RPMI7951 (cell line): ENCODE data around the gene RXFP2. TPM values are rescaled to one million over a fixed set of nuclear protein-coding genes. Genes with fewer than 3 reads are reported as not detected.

Experiments
- DNase-seq: peaks from one replicate; pipeline ENCODE4 v3.0.0-alpha.2; 2012; ENCODE audit warnings: low read depth
- total RNA-seq: library from RNA; depleted of rRNA; stranded (reverse); fragments of >200 nt; shearing (Covaris generic); gene quantifications from 2 replicates; pipeline ENCODE4 v1.2.3, GENCODE V29; 2014

The RXFP2 gene
- total RNA-seq, 1 experiment from 2014 or later, result 1.2 TPM

- DNase-seq, result no peak
Observed at GRCh38 chr13:31768351-31768750, 29.0 kb downstream of the RXFP2 start.

GRCh38 chr13:31769575-31769974 is 30.2 kb downstream of the RXFP2 start:
- no peak for DNase-seq

GRCh38 chr13:31772231-31772630 is 32.9 kb downstream of the RXFP2 start:
- no peak for DNase-seq

- peak; percentile 29 for DNase-seq
Observed at GRCh38 chr13:31773538-31773937, 34.2 kb downstream of the RXFP2 start.

GRCh38 chr13:31774186-31774750 is 34.9 kb downstream of the RXFP2 start:
- peak; percentile 58 for DNase-seq

- no peak for DNase-seq
Observed at GRCh38 chr13:31775148-31775547, 35.8 kb downstream of the RXFP2 start.

- no peak for DNase-seq
Observed at GRCh38 chr13:31775686-31776085, 36.4 kb downstream of the RXFP2 start.

- DNase-seq, result peak; percentile 45
Observed at GRCh38 chr13:31781064-31781463, 41.7 kb downstream of the RXFP2 start.

- no peak for DNase-seq
Observed at GRCh38 chr13:31786011-31786410, 46.7 kb downstream of the RXFP2 start.

GRCh38 chr13:31790992-31791391 is 51.7 kb downstream of the RXFP2 start:
- DNase-seq, result peak; percentile 68

- no peak for DNase-seq
Observed at GRCh38 chr13:31793246-31793645, 53.9 kb downstream of the RXFP2 start.

GRCh38 chr13:31794452-31794851 is 55.1 kb downstream of the RXFP2 start:
- no peak for DNase-seq

- peak; percentile 59 for DNase-seq
Observed at GRCh38 chr13:31797154-31797775, 57.9 kb downstream of the RXFP2 start.

- DNase-seq, result no peak
Observed at GRCh38 chr13:31798189-31798588, 58.9 kb downstream of the RXFP2 start.

- DNase-seq, result no peak
Observed at GRCh38 chr13:31801088-31801487, 61.8 kb downstream of the RXFP2 start.

GRCh38 chr13:31803311-31803710 is 64.0 kb downstream of the RXFP2 start:
- no peak for DNase-seq

- DNase-seq, result no peak
Observed at GRCh38 chr13:31805841-31806240, 66.5 kb downstream of the RXFP2 start.

- peak; percentile 25 for DNase-seq
Observed at GRCh38 chr13:31807090-31807541, 67.8 kb downstream of the RXFP2 start.

GRCh38 chr13:31814536-31814935 is 75.2 kb downstream of the RXFP2 start:
- no peak for DNase-seq

GRCh38 chr13:31815361-31816144 is 76.2 kb downstream of the RXFP2 start:
- no peak for DNase-seq

GRCh38 chr13:31818236-31818635 is 78.9 kb downstream of the RXFP2 start:
- no peak for DNase-seq

- DNase-seq, result peak; percentile 53
Observed at GRCh38 chr13:31824705-31825517, 85.6 kb downstream of the RXFP2 start.
